Measurements from ENCODE around the gene UBXN7. TPM values are rescaled to one million over a fixed set of nuclear protein-coding genes. Genes with fewer than 3 reads are reported as not detected.

The UBXN7 gene
- total and polyA plus RNA-seq, 9 of the 15 experiments (the other 6 are each of a cell fraction or from before 2014, with no cell fraction given) = 3.5 to 44.6 (median 13.4) TPM

DNA sequence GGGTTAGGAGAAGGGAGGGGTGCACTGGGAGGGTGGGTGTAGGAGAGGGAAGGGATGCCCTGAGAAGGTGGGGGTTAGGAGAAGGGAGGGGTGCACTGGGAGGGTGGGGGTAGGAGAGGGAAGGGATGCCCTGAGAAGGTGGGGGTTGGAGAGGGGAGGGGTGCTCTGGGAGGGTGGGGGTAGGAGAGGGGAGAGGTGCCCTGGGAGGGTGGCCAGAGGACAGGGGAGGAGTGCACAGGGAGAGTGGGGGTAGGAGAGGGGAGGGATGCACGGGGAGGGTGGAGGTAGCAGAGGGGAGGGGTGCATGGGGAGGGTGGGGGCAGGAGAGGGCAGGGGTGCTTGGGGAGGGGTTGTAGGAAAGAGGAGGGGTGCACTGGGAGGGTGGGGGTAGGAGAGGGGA, 97.2 kb downstream of the UBXN7 start (continued):
- TF ChIP-seq, protein P1, sequence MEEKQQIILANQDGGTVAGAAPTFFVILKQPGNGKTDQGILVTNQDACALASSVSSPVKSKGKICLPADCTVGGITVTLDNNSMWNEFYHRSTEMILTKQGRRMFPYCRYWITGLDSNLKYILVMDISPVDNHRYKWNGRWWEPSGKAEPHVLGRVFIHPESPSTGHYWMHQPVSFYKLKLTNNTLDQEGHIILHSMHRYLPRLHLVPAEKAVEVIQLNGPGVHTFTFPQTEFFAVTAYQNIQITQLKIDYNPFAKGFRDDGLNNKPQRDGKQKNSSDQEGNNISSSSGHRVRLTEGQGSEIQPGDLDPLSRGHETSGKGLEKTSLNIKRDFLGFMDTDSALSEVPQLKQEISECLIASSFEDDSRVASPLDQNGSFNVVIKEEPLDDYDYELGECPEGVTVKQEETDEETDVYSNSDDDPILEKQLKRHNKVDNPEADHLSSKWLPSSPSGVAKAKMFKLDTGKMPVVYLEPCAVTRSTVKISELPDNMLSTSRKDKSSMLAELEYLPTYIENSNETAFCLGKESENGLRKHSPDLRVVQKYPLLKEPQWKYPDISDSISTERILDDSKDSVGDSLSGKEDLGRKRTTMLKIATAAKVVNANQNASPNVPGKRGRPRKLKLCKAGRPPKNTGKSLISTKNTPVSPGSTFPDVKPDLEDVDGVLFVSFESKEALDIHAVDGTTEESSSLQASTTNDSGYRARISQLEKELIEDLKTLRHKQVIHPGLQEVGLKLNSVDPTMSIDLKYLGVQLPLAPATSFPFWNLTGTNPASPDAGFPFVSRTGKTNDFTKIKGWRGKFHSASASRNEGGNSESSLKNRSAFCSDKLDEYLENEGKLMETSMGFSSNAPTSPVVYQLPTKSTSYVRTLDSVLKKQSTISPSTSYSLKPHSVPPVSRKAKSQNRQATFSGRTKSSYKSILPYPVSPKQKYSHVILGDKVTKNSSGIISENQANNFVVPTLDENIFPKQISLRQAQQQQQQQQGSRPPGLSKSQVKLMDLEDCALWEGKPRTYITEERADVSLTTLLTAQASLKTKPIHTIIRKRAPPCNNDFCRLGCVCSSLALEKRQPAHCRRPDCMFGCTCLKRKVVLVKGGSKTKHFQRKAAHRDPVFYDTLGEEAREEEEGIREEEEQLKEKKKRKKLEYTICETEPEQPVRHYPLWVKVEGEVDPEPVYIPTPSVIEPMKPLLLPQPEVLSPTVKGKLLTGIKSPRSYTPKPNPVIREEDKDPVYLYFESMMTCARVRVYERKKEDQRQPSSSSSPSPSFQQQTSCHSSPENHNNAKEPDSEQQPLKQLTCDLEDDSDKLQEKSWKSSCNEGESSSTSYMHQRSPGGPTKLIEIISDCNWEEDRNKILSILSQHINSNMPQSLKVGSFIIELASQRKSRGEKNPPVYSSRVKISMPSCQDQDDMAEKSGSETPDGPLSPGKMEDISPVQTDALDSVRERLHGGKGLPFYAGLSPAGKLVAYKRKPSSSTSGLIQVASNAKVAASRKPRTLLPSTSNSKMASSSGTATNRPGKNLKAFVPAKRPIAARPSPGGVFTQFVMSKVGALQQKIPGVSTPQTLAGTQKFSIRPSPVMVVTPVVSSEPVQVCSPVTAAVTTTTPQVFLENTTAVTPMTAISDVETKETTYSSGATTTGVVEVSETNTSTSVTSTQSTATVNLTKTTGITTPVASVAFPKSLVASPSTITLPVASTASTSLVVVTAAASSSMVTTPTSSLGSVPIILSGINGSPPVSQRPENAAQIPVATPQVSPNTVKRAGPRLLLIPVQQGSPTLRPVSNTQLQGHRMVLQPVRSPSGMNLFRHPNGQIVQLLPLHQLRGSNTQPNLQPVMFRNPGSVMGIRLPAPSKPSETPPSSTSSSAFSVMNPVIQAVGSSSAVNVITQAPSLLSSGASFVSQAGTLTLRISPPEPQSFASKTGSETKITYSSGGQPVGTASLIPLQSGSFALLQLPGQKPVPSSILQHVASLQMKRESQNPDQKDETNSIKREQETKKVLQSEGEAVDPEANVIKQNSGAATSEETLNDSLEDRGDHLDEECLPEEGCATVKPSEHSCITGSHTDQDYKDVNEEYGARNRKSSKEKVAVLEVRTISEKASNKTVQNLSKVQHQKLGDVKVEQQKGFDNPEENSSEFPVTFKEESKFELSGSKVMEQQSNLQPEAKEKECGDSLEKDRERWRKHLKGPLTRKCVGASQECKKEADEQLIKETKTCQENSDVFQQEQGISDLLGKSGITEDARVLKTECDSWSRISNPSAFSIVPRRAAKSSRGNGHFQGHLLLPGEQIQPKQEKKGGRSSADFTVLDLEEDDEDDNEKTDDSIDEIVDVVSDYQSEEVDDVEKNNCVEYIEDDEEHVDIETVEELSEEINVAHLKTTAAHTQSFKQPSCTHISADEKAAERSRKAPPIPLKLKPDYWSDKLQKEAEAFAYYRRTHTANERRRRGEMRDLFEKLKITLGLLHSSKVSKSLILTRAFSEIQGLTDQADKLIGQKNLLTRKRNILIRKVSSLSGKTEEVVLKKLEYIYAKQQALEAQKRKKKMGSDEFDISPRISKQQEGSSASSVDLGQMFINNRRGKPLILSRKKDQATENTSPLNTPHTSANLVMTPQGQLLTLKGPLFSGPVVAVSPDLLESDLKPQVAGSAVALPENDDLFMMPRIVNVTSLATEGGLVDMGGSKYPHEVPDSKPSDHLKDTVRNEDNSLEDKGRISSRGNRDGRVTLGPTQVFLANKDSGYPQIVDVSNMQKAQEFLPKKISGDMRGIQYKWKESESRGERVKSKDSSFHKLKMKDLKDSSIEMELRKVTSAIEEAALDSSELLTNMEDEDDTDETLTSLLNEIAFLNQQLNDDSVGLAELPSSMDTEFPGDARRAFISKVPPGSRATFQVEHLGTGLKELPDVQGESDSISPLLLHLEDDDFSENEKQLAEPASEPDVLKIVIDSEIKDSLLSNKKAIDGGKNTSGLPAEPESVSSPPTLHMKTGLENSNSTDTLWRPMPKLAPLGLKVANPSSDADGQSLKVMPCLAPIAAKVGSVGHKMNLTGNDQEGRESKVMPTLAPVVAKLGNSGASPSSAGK (IDR thresholded peaks at IDR 0.05) = no peak
- TF ChIP-seq NRF1 (conservative IDR thresholded peaks at IDR 0.05 in 1 of 2, IDR thresholded peaks at IDR 0.05 in 1 of 2) (no peak), FOXK1 (CRISPR knock-in tag; IDR thresholded peaks at IDR 0.05; ENCODE audit: borderline replicate concordance) (no peak), PCBP1 (IDR thresholded peaks at IDR 0.05; ENCODE audit: low read depth, low read length, poor library complexity, severe bottlenecking) (no peak), STAT5B (CRISPR knock-in tag; IDR thresholded peaks at IDR 0.05) (no peak), NFE2L1 (tag; IDR thresholded peaks at IDR 0.05; ENCODE audit: borderline replicate concordance, low read depth) (no peak)
- TF ChIP-seq, protein P2, sequence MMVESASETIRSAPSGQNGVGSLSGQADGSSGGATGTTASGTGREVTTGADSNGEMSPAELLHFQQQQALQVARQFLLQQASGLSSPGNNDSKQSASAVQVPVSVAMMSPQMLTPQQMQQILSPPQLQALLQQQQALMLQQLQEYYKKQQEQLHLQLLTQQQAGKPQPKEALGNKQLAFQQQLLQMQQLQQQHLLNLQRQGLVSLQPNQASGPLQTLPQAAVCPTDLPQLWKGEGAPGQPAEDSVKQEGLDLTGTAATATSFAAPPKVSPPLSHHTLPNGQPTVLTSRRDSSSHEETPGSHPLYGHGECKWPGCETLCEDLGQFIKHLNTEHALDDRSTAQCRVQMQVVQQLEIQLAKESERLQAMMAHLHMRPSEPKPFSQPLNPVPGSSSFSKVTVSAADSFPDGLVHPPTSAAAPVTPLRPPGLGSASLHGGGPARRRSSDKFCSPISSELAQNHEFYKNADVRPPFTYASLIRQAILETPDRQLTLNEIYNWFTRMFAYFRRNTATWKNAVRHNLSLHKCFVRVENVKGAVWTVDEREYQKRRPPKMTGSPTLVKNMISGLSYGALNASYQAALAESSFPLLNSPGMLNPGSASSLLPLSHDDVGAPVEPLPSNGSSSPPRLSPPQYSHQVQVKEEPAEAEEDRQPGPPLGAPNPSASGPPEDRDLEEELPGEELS (CRISPR knock-in tag; IDR thresholded peaks at IDR 0.05; ENCODE audit: borderline replicate concordance) = no peak

Measured in K562 (cell line).